GM18870 (cell line): Measurements from ENCODE around the gene ZDHHC4.

Source experiments
- ATAC-seq: cut with Tn5 transposase; IDR thresholded peaks from one replicate; pipeline ENCODE4 v1.9.1; 2021; ENCODE audit warnings: moderate library complexity; ENCODE audit not compliant: unreplicated experiment

Gene ZDHHC4

DNA sequence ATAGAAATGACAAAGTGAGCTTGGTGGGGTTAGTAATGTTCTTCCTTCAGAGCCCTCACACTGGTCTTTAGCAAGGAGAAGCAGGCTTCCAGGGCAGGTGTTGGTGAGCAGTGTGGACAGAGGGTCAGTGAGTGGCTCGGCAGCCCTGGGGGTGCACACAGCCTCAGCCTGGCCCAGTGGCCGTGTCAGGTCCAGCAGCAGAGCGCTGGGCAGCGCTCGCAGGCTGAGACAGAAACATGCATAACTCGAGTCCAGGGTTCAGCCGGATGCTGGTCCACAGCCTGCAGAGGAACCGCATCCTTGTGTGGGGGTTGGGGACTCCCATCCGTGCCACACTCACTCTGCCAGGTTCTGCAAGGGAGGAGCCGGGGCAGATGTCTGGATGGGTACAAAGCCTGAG lies 27.2 kb downstream of the ZDHHC4 start:
- ATAC-seq: no peak

DNA sequence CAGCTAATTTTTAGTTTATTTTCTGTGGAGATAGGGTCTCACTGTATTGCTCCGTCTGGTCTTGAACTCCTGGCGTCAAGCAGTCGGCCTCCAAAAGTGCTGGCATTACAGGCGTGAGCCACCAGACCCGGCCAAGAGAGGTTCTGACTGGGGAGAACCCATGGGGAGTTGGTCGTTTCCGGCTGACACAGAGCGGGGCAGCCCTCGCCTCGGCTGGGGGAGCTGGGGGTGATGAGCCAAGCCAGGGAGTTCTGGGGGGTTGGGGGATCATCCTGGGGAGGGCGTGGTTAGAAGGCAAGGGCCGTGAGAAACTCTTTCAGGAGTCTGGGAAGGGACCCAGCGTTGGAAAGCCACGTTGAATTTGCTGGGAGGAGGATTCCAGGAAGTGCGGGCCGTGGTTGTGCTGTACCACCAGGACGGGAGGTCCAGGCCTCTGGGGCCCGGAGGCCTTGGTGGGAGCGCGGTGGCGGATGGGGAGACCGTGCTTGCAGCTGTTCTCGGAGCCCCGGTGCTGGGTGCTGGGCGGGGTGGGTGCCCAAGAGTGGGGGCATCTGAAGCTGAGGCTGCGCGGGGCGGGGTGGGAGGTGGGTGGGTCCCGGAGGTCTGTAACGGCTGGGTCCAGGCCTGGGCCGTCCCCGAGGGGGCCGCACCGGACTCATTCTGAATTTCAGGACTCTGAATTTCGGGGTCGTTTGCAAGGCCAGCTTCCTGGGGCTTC lies 29.8 kb downstream of the ZDHHC4 start:
- ATAC-seq: no peak

DNA sequence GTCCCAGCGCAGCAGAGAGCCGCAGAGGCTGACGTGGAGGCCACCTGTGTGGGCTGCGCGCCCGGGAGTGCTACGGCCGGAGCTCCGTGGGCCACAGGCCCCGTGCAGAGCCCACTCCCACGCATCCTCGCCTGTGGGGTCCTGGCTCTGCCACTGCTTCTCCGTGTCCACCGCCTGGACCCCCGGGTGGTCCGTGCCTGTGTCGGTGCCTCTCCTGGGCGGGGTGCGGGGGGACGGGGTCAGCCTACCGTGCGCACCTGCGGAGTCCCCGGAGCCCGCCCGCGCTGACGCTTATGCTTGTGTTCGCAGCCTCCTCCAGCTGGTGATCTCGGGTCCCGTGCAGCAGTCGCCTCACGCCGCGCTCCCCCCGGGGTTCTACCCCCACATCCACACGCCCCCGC lies 30.4 kb downstream of the ZDHHC4 start:
- no peak for ATAC-seq

DNA sequence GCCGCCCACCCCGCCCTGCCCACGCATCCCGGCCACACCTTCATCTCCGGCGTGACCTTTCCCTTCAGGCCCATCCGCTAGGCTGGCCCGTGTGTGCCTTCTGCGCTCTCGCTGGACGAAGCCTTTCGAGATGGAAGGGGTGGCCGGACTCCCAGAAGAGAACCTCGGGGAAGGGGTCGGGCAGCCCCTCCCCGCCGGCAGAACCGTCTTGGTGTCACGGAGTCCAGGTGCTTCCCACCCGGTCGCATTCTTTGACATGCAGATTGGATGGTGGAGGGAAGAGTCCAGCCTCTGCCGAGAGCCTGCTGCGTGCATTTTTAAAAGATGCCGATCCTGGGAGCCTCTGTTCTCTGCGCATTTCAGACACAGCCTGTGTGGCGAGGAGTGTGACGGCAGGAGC lies 30.8 kb downstream of the ZDHHC4 start:
- ATAC-seq: no peak

DNA sequence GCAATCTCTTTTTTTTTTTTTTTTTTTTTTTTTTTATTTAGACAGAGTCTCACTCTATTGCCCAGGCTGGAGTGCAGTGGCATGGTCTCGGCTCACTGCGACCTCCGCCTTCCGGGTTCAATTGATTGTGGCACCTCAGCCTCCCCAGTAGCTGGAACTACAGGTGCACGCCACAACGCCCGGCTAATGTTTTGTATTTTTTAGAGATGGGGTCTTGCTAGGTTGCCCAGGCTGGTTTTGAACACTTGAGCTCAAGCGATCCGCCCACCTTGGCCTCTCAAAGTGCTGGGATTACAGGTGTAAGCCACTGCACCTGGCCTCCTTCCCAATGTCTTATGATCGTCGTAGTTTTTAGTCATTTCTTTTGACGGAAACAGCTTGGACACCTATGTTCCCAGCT lies 31.5 kb downstream of the ZDHHC4 start:
- no peak for ATAC-seq

DNA sequence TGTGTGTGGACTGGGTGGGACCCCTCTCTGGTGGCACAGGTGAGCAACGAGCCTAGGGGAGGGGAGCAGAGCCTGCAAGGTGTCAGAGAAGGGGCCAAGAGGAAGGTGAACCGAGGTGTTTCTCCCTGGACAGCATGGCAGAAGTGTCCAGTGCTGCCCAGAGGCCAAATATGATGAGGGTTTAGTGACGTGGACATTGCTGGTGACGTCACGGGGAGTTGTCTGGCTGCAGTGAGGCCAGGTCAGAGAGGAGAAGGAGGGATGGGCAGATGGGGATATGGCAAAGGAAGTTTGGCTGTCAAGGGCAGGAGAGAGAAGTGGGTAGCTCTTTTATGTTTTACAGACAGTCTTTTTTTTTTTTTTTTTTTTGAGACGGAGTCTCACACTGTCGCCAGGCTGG lies 35.6 kb downstream of the ZDHHC4 start:
- ATAC-seq: no peak

DNA sequence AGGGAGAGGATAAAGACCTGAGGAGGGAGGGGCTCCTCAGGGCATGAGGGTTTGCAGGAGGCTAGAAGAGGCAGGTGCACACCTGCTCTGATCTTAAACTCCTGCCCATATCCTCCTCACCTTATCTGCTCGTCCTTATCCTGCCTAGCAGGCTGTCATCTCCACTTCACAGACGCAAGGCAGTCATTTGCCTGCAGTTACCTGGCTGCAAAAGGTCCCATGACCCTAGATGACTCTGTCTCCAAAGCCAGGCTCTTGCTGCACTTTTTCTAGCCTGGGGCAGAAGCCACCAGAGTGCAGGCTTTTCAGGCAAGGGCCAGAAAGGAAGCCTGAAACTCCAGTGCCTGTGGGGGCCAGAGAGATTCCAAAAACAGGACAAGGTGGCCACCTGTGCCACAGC lies 36.5 kb downstream of the ZDHHC4 start:
- ATAC-seq: no peak

DNA sequence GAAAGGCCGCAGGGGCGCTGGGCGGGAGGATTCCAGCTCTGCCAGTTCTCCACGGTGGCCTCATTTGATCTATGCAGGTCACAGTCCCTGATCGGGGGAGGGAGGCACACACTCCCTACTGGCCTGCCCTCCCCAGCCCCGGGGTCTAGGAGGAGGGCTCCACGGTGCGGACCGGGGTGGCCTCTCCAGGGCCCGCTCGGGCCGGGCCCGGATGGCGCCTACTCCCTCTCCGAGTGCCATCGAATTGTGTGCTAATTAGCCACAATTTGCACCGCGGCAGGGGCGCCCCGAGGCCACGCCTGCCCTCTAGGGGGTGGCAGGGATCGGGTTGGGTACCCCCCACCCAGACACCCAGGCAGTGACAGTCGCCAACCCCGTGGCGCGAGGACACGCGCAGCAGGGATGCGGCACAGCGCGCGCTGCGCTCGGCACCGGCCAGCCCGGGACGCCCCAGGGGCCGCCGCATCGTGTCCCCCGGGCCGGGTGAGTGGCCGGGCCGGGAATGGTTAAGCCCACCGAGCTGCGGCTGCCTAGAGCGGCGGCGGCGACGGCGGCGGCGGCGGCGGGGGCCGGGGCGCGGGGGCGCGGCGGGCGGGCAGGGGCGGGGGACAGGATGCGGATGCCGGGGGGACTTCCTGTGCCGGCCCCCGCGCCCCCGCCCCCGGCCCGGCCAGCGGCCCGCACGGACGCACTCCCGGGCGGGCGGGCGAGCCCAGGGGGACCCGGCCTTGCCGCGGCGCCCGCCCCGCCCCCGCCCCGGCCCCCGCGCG lies 37.9 kb downstream of the ZDHHC4 start, which contains the start of gene ZNF853:
Gene ZNF853, plus strand, starts transcription at position 658 of the 770 bp plus-strand sequence. CDS start 565 bp downstream, outside the sequence.
- no peak for ATAC-seq

DNA sequence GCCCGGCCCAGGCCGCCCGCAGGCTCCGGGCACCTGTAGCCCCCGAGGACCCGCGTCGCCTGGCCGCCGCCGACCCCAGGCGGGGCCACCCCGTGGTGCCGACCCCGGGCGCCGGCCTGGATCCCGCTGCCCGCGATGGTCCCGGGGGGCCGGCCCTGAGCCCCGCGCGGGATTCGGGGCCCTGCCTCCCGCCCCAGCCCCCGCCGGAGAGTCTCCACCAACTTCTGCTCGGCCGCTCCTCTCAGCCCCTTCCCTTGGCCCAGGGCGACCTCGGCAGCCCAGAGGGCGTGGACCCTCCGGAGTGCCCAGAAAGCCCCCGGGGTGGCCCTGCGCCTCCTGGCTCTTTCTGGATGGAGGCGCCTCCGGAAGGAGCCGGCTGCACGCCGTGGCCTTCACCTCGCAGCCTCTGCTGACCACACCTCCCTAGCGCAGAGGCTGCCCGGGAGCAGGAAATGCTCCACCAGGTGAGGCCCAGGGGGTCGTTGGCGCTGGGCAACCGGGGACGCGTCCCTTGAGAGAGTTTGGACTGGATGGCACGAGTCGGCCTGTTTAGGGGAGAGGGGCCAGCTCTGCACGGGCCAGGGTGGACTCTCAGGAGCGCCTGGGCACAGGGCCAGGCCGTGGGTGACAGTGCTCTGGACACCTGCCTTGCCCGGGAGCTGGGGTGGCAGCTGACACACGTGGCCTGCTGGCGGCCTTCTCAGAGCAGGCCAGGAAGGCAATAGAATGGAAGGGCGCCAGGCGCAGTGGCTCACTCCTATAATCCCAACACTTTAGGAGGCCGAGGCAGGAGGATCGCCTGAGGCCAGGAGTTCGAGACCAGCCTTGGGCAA lies 38.7 kb downstream of the ZDHHC4 start:
- no peak for ATAC-seq

DNA sequence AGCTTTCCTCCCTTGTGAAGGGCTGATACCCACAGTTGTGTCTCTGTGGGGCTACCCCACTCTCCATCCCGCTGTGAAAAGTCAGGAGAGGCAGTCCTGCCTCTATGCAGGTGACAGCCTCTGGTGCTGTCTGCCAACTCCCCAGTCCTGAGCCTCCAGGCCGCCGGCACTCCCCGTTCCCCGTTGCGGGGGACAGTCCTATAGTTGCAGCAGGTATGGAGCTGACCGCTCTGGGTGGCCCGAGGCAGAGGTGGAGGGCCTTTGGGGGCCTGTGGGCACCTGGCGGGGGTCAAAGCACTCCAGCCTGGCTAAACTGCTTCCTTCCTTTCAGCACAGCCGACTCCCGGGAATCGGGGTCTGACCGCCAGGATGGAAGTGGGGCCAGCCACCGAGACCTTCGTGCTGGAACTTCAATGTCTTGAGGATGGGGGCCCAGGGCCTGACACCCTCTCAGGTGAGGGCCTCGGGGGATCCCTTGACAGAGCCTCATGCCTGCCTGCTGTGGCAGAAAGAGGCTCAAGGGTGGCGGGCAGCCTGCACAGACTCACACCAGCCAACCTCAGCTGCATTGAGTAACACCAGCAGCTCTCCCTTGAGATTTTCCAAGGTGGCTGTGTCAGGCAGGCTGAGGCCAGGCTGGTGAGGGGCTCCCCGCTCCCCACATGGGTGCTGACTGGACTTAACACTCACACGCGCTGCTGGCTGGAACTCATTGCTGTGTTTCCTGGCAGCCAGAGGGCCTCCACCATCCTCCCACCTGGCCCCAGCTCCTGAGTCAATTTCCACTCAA lies 39.8 kb downstream of the ZDHHC4 start:
- ATAC-seq: no peak

DNA sequence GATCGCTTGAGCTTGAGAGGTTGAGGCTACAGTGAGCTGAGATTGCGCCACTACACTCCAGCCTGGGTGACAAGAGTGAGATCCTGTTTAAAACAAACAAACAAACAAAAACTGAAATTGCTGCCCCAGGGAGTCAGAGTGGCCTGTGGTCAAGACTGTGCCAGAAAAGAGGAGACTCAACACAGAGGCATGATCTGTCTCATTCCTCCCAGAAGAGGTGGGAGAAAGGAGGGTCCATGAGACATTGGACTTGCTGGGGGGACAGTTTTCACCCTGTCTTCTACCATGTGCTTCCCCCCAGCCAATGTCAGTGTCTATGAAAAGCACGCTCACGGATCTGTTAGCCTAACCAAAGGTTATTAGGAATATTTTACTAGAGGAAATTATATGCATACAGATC lies 41.4 kb downstream of the ZDHHC4 start:
- ATAC-seq: no peak

DNA sequence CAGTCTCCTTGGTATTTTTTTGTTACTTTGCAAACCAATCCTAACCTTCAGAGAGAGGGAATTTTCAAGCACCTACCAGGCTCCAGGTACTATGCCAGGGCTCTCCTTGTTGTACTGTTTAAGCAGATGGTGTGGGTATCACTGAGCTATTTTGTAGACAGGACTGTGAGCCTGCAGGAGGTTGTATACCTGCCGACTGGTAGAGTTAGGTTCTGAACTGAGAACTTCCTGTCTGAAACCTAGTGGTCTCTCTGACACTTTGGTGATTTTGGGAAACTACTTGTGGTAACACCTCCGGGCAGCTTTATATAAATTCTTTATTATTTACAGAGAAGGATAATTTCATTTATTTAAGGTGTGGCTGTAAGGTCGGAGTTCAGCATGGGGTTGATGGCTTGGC lies 42.7 kb downstream of the ZDHHC4 start:
- ATAC-seq: no peak

DNA sequence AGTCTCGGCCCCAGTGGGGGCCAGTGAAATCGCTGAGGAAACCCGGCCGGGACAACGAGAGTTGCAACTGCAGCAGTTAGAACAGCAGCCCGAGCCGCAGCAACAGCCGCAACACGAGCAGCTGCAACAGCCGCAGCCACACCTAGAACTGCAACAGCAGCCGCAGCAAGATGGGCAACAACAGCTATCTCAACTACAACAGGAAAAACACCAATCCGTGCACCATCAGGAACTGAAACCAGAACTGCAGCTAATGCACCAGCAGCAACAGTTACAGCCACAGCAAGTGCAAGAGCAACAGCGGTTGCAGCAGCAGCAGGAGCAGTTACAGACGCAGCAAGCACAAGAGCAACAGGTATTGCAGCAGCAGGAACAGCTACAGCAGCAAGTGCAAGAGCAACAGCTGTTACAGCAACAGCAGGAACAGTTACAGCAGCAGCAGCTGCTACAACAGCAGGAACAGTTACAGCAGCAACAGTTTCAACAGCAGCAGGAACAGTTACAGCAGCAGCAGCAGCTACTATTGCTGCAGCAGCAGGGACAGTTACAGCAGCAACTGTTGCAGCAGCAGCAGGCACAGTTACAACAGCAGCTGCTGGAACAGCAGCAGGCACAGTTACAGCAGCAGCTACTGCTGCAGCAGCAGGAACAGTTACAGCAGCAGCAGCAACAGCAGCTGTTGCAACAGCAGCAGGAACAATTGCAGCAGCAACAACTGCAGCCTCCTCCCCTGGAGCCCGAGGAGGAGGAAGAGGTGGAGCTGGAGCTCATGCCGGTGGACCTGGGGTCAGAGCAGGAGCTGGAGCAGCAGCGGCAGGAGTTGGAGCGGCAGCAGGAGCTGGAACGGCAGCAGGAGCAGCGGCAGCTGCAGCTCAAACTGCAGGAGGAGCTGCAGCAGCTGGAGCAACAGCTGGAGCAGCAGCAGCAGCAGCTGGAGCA lies 44.2 kb downstream of the ZDHHC4 start:
- ATAC-seq: no peak

DNA sequence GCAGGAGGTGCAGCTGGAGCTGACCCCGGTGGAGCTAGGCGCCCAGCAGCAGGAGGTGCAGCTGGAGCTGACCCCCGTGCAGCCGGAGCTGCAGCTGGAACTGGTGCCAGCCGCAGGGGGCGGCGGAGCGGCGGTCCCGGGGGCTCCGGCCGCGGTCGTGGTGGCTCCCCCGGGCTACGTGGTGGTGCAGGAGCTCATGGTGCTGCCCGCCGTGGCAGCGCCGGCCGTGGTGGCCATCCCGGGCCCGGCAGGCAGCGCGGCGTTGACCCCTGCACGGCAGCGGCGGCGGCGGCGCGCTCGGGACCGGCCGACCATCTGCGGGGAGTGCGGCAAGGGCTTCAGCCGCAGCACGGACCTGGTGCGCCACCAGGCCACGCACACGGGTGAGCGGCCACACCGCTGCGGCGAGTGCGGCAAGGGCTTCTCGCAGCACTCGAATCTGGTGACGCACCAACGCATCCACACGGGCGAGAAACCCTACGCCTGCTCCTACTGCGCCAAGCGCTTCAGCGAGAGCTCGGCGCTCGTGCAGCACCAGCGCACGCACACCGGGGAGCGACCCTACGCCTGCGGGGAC lies 45.0 kb downstream of the ZDHHC4 start:
- ATAC-seq: no peak

DNA sequence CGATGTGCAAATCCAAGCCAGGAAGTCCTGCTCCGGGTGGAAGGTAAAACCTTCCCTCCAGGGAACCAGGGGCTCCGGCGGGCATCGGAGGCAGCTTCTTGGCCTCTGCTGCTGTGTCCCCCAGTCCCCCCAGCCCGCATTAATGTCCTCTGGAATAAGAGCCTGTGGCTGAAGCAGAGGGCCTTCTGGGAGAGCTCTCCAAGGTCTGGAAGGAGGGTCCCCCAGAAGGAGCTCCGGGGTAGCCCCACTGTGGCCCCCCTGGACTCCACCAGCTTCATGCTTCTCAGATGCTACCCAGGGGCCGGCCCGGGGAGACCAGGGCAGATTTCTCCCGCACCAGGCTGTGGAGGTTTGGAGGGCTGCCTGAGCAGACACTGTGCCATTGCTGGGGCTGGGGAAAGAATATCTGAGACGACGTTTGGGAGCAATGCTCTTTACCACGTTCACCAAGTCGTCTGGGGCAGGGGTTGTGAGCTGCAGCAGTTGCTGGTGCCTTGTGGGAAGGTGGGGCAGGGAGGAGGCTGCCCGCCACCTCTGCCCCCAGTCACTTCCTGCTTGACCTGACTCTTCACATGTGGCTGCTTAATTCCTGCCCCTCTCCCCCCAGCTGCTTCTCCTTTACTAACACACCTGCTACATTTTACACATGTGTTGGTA lies 46.5 kb downstream of the ZDHHC4 start:
- ATAC-seq: no peak

DNA sequence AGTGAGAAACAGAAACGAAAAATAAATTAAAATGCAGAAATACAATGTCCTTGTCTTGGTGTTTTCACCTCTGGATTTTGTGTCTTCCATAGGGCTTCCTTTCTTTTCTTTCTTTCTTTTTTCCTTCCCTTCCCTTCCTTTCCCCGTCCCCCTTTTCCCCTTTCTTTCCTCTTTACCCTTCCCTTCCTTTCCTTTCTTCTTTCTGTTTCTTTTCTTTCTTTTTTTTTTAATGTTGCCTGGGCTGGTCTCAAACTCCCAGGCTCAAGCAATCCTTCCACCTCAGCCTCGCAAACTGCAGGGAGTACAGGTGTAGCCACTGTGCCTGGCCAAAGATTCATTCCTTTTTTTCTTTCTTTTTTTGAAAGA lies 47.0 kb downstream of the ZDHHC4 start:
- ATAC-seq: no peak

DNA sequence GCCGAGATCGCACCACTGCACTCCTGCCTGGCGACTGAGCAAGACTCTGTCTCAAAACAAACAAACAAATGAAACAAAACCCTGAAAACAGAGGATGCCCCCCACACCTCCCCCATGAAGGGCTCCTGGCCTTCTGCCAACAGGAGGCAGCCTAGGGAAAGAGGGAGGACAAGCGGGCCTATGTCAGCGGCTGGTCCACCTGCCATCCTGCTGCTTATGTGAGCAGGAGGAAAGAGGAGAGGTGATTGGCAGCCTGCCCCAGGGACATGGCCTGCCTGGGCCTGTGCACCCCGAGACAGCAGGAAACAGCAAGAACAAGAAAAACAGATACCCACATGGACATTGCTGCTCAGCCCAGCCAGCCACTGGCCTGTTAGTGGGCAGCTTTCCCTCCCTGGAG lies 50.8 kb downstream of the ZDHHC4 start:
- ATAC-seq: no peak

DNA sequence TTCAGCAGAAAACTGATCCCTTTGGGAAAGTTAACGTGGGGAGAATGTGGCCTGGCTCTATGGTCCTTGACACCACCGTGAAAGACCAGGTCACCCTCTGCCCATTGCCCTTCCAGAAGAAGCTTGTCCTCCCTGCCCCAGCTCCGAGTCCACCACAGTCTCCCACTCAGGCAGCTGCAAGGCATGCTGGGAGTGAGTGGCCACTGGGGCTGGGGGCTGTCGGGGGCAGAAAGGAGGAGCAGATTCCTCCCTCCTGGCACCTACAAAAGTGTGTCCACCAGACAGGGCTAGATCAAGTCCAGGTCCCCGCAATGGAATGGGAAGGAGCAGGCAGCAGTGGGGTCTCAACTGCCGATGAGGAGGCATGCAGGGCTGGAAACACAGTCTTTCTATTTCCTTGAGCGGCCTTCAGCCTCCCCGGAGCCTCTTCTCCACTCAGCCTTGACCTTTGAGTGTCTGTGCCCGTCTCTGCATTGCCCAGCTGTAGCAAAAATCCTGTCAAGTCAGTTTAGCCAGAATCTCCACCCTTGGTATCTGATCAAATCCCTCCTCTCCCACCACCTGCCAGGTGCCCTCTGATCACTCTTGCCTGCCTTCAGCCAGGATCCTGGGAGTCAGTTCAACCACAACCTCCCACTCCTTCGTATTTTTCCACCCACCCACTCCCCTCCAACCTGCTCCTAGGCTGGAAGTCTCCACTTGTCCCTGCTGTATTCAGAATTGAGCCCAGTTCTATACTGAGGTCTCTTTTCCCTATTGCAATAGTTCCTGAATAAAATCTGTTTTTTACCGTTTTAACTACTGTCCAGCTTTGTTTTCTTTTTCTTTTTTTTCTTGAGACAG lies 53.0 kb downstream of the ZDHHC4 start:
- ATAC-seq: no peak
